HepG2 (cell line): ENCODE measurements around the gene SCAMP3. TPM values are rescaled to one million over a fixed set of nuclear protein-coding genes. Genes with fewer than 3 reads are reported as not detected.
A peak's percentile ranks its signal among the peaks of the same experiment; 100 is the strongest.

Experiments used
- AKAP8 ChIP-seq: sonication (generic); formaldehyde crosslinking; IDR thresholded peaks from 2 replicates; pipeline ENCODE4 v1.5.1; 2020; ENCODE audit warnings: mild to moderate bottlenecking, missing genetic modification reagents
- ARNTL ChIP-seq: sonication (generic); formaldehyde crosslinking; IDR thresholded peaks from 2 replicates; pipeline ENCODE4 v1.4.0; 2020; ENCODE audit warnings: mild to moderate bottlenecking, missing genetic modification reagents
- GATAD2A ChIP-seq: IDR thresholded peaks from 2 replicates; pipeline ENCODE4 v1.6.1; 2016
- KDM3A ChIP-seq: IDR thresholded peaks from 2 replicates; pipeline ENCODE4 v1.6.1; 2018; ENCODE audit warnings: low read depth, missing compliant biosample characterization
- MED8 ChIP-seq: sonication (generic); formaldehyde crosslinking; IDR thresholded peaks from 2 replicates; pipeline ENCODE4 v1.8.1; 2023; ENCODE audit warnings: mild to moderate bottlenecking, missing genetic modification reagents; ENCODE audit not compliant: insufficient replicate concordance
- MIER2 ChIP-seq: IDR thresholded peaks from 2 replicates; pipeline ENCODE4 v1.6.1; 2016; ENCODE audit warnings: missing biosample characterization, missing genetic modification reagents
- MZF1 ChIP-seq: sonication (generic); formaldehyde crosslinking; IDR thresholded peaks from 2 replicates; pipeline ENCODE4 v1.8.1; 2023; ENCODE audit warnings: mild to moderate bottlenecking, missing genetic modification reagents, borderline replicate concordance
- PATZ1 ChIP-seq: sonication (generic); formaldehyde crosslinking; IDR thresholded peaks from 2 replicates; pipeline ENCODE4 v1.4.0; 2020; ENCODE audit warnings: missing genetic modification reagents
- RFX1 ChIP-seq: fragments of 450-650 bp; IDR thresholded peaks from 2 replicates; pipeline ENCODE4 v1.6.1; 2017
- SIX4 ChIP-seq: sonication (generic); formaldehyde crosslinking; IDR thresholded peaks from 2 replicates; pipeline ENCODE4 v1.4.0; 2020; ENCODE audit warnings: missing genetic modification reagents
- SMC3 ChIP-seq: IDR thresholded peaks from 2 replicates; pipeline ENCODE4 v1.6.1; 2011; ENCODE audit warnings: low read length, improper control_type of control experiment
- TOE1 ChIP-seq: sonication (generic); formaldehyde crosslinking; IDR thresholded peaks from 2 replicates; pipeline ENCODE4 v1.4.0; 2020; ENCODE audit warnings: mild to moderate bottlenecking, missing genetic modification reagents
- XRCC5 ChIP-seq: fragments of 200-400 bp; formaldehyde crosslinking; optimal IDR thresholded peaks from 2 replicates; pipeline ENCODE3; 2017; ENCODE audit warnings: mild to moderate bottlenecking, low read length
- ZBTB2 ChIP-seq: sonication (generic); formaldehyde crosslinking; IDR thresholded peaks from 2 replicates; pipeline ENCODE4 v1.8.0; 2022; ENCODE audit warnings: low read depth, missing genetic modification reagents
- ZBTB26 ChIP-seq: IDR thresholded peaks from 2 replicates; pipeline ENCODE4 v1.6.1; 2016; ENCODE audit warnings: missing compliant biosample characterization, missing genetic modification reagents, borderline replicate concordance
- ZFP37 ChIP-seq: sonication (generic); formaldehyde crosslinking; IDR thresholded peaks from 2 replicates; pipeline ENCODE4 v1.4.0; 2020; ENCODE audit warnings: missing genetic modification reagents, borderline replicate concordance
- ZFP41 ChIP-seq: sonication (generic); formaldehyde crosslinking; IDR thresholded peaks from 2 replicates; pipeline ENCODE4 v1.4.0; 2020; ENCODE audit warnings: mild to moderate bottlenecking, missing genetic modification reagents, borderline replicate concordance
- ZFYVE20 ChIP-seq: sonication (generic); formaldehyde crosslinking; IDR thresholded peaks from 2 replicates; pipeline ENCODE4 v1.8.0; 2023; ENCODE audit warnings: low read depth, mild to moderate bottlenecking, moderate library complexity, missing genetic modification reagents, borderline replicate concordance
- ZNF274 ChIP-seq: sonication (generic); formaldehyde crosslinking; IDR thresholded peaks from 2 replicates; pipeline ENCODE4 v1.5.1; 2020; ENCODE audit warnings: mild to moderate bottlenecking, missing genetic modification reagents
- ZNF362 ChIP-seq: sonication (generic); formaldehyde crosslinking; IDR thresholded peaks from 2 replicates; pipeline ENCODE4 v1.4.0; 2020; ENCODE audit warnings: missing genetic modification reagents, mild to moderate bottlenecking, borderline replicate concordance
- ZNF382 ChIP-seq: sonication (generic); formaldehyde crosslinking; IDR thresholded peaks from 2 replicates; pipeline ENCODE4 v1.5.0; 2020; ENCODE audit warnings: missing genetic modification reagents, mild to moderate bottlenecking, borderline replicate concordance
- ZNF468 ChIP-seq: sonication (generic); formaldehyde crosslinking; IDR thresholded peaks from 2 replicates; pipeline ENCODE4 v1.8.0; 2022; ENCODE audit warnings: mild to moderate bottlenecking, moderate library complexity, missing genetic modification reagents
- ZNF556 ChIP-seq: sonication (generic); formaldehyde crosslinking; IDR thresholded peaks from 2 replicates; pipeline ENCODE4 v1.4.0; 2020; ENCODE audit warnings: mild to moderate bottlenecking, missing genetic modification reagents, borderline replicate concordance
- ZNF780A ChIP-seq: sonication (generic); formaldehyde crosslinking; IDR thresholded peaks from 2 replicates; pipeline ENCODE4 v1.8.0; 2022; ENCODE audit warnings: mild to moderate bottlenecking, missing genetic modification reagents, moderate library complexity
- ZNF788 ChIP-seq: sonication (generic); formaldehyde crosslinking; IDR thresholded peaks from 2 replicates; pipeline ENCODE4 v1.5.0; 2020; ENCODE audit warnings: mild to moderate bottlenecking, missing genetic modification reagents, borderline replicate concordance
- ZNF792 ChIP-seq: IDR thresholded peaks from 2 replicates; pipeline ENCODE4 v1.6.1; 2016
- polyA plus RNA-seq, 8 experiments: library from polyadenylated mRNA; depleted of rRNA in 3 of 8; stranded (reverse) in 7 of 8; unstranded in 1 of 8; fragments of >200 nt; fragmentation: Illumina TruSeq in 4 of 8; extraction: Trizol in 4 of 8; gene quantifications; 2 replicates each; pipeline versions ENCODE4 v1.2.1 to v1.2.3, GENCODE V29; 2011 to 2016; ENCODE audit warnings: low read depth in 4 of 8, missing spikeins in 1 of 8, mixed read lengths in 1 of 8; ENCODE audit not compliant: insufficient read depth in 1 of 8
- total RNA-seq, 5 experiments: library from RNA; depleted of rRNA; stranded (reverse); fragments of >200 nt; fragmentation: Illumina TruSeq; extraction: Trizol; gene quantifications; 2 replicates each; pipeline ENCODE4 v1.2.3, GENCODE V29; 2016; ENCODE audit warnings: low read depth in 1 of 5

The SCAMP3 gene
- total and polyA plus RNA-seq, 2 of the 13 experiments (the other 11 are each of a cell fraction or from before 2014, with no cell fraction given) = 46.8 to 83.3 TPM

- TF ChIP-seq PATZ1 (CRISPR knock-in tag) (peak; percentile 49; the same call in 1 of the 2 replicates), ZNF382 (CRISPR knock-in tag) (no peak), ZFP37 (CRISPR knock-in tag) (peak; percentile 91; the same call in 1 of the 2 replicates), ZNF788 (CRISPR knock-in tag) (peak; percentile 92; the same call in 1 of the 2 replicates), ZFYVE20 (no peak), SMC3 (no peak), ZNF556 (CRISPR knock-in tag) (peak; percentile 95), ZNF468 (CRISPR knock-in tag) (no peak), KDM3A (CRISPR knock-in tag) (peak; percentile 89; the same call in 1 of the 2 replicates), ZBTB2 (no peak), XRCC5 (peak; percentile 34), ZNF780A (no peak), ZNF792 (CRISPR knock-in tag) (peak; percentile 93), ARNTL (CRISPR knock-in tag) (peak; percentile 90), GATAD2A (peak; percentile 93), ZBTB26 (CRISPR knock-in tag) (peak; percentile 84), AKAP8 (CRISPR knock-in tag) (peak; percentile 80; the same call in 1 of the 2 replicates), ZNF274 (CRISPR knock-in tag) (peak; percentile 90), TOE1 (no peak), MZF1 (CRISPR knock-in tag) (no peak), SIX4 (CRISPR knock-in tag) (peak; percentile 60), RFX1 (no peak), ZFP41 (CRISPR knock-in tag) (no peak), MED8 (CRISPR knock-in tag) (peak; percentile 47), ZNF362 (peak; percentile 52; the same call in 1 of the 2 replicates), MIER2 (CRISPR knock-in tag) (peak; percentile 81)
These were observed 38.6 kb upstream of the SCAMP3 start (continued) for GRCh38 chr1:155300553-155301329.
